GM18517 (cell line): ENCODE measurements around the gene SEC14L5.
A peak's percentile ranks its signal among the peaks of the same experiment; 100 is the strongest.
"Not testable (repeated sequence)": the region's sequence is repeated elsewhere in the genome, so short reads cannot be mapped to it uniquely, and the experiment has no call there.

Experiments used
- ATAC-seq: cut with Tn5 transposase; IDR thresholded peaks from one replicate; pipeline ENCODE4 v1.9.1; 2021; ENCODE audit warnings: mild to moderate bottlenecking, moderate library complexity; ENCODE audit not compliant: unreplicated experiment

The SEC14L5 gene

DNA sequence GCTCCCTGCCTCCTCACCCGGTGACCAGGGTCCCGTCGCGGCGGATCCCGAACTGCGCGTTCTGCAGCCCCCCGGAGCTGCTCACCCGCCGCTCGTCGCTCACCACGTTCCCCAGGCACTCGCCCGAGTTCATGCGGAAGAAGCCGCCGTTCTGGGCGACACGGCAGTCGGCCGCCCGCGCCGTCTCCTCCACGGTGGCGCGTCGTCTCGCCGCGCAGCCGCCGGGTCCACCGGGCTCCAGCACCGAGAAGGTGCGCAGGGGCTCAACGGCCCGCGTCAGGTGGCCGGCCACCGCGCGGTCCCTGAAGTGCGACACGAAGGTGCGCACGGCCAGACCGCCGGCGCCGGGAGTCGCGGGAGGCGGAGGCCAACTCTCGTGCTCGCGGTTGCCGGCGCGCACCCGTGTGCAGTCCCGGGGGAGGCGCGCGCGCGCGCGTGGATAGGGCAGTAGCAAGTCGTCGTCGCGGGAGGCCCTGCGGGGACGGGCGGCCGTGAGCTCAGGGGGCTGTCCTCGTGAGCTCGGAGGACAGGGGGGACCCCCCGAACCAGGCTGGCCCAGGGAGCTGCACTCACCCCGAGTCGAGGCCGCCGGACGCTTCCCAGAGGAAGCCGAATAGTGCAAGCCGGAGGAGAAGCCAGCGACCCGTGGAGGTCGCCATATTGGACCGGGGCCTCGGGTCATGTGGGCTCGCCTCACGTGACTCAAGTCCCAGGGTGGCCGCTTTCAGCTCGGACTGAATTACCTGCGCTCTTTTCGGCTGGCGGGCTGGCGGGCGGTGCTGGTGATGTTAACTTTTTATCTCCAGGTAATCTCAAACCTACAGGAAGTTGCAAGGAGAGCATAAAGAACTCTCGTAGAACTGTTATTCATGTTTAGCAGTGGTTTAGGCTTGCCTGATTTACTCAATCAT, 75.4 kb downstream of the SEC14L5 start, which contains the start of gene NAGPA:
TSS of gene NAGPA (minus strand) at position 680 of the 911 bp plus-strand sequence. CDS start at position 659, 21 bp downstream.
- ATAC-seq, result peak; percentile 78

DNA sequence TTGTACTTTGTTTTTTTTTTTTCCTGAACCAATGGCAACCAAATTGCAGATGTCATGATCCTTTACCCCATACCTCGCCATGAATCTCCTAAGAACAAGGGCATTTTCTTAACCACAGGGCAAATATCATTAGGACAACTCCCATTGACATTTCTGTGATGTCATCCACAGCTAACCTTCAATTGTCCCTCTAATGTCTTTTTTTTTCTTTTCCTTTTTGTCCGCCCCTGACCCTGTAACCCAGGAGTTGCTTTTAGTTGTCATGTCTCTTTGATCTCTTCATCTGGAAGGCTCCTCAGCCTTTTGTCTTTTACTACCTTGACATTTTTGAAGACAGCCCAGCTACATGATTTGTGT, 76.0 kb downstream of the SEC14L5 start:
- ATAC-seq, result no peak

DNA sequence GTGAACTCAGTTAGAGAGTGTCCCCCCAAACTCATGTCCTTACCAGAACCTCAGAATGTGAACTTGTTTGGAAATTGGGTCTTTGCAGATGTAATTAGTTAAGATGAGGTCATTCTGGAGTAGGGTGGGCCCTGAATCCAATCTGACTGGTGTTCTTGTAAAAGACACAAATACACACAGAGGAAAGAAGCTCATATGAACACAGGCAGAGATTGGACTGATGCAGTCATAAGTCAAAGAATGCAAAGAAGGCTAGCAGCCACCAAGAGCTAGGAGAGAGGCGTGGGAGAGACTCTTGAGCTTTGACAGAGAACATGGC, 77.7 kb downstream of the SEC14L5 start:
- no peak for ATAC-seq

DNA sequence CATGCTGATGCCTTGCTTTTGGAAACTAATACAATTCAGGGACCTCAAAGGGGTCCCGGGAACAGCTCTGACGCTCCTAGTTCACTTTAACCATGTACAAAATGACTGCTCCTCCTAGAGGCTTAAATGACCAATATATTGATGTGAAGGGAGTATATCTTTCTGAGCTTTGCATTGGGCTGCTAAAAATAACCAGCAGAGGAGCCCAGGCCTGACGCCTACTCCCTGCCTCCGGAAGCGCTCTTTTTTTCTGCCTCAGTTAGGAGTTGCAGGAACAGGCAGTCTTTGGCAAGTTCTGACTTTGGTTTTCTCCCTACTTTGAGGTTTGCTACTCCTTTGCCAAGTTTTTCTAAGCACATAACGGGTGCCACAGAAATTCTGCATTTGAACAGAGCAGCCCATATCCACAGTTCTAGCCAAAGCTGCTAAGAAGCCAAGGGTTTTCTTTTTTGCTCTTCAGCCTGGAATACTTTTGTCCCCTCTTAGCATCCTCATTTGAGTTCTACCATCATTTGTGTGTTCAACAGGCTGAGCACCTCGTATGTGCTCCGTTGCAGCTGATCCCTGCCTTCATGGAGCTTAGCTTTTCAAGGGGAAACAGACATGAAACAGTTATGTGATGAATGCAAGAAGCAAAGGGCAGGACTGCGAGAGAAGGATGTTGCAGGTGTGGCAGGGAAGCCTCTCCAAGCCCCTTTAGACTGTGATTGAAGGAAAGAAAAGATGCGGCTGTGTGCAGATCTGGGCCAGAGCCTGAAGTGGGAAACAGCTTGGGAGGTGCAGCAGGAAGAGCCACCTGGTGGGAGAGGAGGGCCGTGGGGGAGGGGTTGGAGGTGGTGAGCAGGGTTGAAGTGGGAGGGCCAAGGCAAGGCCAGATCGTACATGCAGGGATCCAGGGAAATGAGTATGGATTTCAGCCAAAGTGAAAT, 78.4 kb downstream of the SEC14L5 start:
- no peak for ATAC-seq

DNA sequence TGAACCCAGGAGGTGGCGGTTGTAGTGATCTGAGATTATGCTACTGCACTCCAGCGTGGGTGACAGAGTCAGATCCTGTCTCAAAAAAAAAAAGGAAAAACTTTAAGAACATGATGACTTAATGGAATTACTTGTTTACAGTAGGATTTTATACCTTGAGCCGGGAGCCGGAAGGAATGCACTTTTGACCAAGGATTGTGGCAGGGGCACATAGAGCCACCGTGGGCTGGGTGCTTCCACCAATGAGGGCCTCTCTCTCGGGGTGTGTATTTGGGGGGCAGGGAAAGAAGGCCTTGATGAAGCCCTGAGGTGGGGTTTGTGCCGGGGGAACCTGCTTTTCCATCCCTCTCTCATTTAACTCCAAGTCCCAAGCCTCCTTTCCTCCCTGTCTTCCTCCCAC, 82.3 kb downstream of the SEC14L5 start:
- no peak for ATAC-seq

DNA sequence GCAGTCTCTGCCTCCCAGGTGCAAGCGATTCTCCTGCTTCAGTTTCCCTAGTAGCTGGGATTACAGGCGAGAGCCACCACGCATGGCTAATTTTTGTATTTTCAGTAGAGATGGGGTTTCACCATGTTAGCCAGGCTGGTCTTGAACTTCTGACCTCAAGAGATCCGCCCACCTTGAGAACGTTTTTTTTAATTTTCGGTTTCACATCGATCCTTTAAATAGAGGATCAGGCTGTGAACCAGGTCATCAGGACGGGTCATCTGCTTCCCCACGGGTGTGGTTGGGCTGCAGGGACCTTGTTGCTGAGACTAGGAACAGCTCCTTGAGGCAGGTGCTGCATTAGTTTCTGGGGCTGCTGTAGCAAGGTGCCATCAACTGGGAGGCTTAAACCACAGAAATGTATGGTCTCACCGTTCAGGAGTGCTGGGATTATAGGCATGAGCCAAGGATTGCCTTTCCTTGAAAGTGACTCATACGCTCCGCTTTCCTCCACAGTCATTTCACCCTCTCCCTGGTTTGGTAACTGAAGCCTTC, 83.5 kb downstream of the SEC14L5 start:
- ATAC-seq, result peak; percentile 77

DNA sequence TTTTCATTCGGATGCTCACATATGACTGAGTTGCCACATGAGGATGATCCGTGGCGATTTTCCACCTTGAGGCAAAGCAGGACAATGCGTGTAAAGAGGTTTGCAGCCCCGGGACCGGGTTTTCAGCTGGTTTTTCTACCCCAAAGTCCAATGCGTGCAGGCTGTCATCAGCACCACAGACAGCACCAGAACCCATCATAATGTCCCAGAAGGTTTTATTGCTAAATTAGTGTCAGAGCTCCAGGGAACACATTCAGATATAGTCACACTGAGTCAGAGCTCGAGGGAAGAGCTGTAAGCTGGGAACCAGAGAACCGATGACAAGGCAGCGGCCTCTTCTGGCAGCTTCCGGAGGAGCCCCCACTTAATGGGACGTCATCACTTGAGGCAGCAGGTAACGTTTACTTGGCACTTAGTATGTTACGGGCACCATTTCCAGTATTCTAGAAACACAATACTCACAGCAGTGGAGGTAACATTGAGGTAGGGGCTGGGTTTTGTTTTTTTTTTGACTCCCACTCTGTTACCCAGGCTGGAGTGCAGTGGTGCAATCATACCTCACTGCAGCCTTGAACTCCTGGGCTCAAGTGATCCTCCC, 84.5 kb downstream of the SEC14L5 start:
- no peak for ATAC-seq

DNA sequence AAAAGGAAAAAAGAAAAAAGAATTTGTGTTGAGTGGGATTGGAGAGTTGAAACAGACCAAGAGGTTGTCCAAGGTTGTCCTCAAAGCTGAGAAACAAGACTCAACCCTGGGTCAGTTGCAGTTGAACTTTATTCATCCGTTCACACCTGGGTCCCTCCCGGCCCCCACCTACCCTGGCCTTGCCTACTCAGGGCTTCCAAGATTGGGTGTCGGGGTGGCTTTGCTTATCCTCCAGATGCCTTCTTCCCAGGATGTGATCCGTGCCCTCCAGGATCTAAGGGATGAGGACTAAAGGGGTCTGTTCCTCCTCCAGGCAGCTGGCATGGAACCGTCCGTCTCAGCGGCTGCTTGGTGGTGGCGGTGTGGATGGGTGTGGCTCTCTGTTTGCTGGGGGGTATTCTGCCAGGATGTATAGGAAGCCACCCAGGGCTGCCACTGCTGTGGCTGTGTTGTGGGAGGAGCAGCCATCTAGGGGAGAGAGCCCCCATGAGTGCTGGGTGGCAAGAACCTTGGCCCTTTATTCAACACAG, 85.9 kb downstream of the SEC14L5 start:
- ATAC-seq, result no peak

DNA sequence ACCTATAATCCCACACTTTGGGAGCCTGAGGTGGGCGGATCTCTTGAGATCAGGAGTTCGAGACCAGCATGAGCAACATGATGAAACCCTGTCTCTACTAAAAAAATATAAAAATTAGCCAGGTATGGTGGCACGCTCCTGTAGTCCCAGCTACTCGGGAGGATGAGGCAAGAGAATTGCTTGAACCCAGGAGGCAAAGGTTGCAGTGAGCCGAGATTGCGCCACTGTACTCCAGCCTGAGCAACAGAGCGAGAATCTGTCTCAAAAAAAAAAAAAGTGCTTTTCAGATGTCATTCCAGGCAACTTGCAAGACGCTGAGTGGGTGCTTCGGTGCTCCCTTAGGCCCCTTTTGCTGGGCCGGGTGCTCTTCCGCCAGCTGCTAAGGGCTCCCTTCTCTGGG, 86.5 kb downstream of the SEC14L5 start:
- not testable (repeated sequence) for ATAC-seq

DNA sequence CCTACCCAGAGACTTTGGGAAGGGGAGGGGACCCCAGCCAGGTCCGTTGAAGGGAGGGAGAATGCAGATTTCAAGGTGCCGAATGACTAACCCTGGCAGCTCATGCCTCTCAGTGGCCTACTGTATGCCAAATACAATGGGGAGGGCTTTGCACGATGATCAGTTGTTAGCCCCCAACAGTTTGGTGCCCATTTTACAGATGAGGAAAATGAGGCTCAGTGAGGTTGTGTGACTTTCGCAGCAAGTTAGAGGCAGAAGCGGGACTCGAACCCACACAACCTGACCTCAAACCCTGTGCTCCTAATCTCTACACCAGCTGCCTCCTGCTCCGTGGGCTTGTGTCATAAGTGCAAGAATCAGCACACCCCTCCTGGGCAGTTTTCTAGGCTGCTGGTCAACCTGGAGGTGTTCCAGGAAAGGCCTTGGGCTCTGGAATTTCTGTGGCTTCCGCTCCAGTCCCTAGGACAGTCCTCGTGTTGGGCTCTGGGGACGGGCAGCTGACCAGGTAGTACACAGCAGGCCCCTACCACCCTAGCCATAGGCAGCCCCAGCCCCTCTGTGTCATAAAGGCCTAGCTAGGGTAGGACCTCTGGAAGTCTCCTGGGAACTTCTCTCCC, 87.5 kb downstream of the SEC14L5 start:
- no peak for ATAC-seq

DNA sequence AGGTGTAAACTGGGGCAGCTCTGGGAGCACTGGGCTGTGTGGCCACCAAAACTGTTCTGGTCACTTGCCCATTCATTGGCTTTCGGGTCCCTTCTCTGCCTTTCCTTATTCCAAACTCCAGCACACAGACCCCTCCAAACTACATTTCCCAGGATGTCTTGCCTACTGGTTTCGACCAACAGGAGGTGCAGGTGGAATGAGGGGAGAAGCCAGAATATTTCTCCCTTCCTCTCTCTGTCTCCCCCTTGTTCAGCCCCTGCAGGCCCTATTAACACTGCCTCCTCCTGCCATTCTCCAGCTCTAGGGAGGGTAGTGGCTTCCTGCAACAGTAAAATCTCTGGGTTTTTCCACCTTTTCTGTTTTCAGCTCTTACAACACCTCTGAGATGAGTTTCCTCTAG, 88.8 kb downstream of the SEC14L5 start:
- ATAC-seq, result no peak

DNA sequence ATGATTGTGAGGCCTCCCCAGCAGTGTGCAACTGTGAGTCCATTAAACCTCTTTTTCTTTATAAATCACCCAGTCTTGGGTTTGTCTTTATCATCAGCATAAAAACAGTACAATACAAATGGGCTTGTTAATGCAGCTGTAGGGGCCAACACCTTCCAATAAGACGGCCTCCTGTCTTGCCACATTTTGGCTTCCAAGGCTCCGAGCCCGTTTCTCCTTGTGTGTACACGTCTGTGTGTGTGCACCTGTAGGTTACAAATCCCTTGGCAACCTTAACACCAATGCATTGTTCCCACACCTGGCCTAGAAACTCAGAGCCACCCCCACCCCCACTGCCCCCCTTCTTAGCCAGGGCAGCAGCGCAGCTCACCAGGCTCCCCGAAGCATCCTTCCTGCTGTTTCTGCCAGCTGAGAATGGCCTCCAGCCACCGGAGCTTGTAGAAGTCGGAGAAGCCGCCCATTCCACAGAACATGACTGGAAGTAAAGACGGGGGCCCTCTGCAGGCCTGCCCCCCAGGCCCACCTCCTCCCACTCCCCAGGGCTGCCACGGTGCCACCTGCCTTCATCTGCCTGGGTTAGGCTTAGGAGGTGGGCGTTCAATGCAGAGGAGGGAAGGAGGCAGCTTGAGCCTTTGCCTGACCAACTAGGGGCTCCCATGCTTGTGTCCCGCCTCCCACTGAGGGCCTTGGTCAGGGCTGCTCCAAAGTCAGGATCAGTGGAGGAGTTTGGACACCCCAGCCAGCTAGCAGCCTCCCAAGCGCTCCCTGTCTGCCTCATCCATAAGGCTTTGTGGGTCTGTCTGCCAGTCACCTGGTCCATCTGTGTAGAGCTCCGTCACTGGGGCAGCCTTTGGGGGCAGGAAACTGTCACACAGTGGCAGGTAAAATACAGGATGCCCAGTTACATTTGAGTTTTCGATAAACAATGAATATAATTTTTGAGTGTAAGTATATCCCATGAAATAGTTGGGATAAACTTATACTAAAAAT, 97.0 kb downstream of the SEC14L5 start:
- no peak for ATAC-seq

DNA sequence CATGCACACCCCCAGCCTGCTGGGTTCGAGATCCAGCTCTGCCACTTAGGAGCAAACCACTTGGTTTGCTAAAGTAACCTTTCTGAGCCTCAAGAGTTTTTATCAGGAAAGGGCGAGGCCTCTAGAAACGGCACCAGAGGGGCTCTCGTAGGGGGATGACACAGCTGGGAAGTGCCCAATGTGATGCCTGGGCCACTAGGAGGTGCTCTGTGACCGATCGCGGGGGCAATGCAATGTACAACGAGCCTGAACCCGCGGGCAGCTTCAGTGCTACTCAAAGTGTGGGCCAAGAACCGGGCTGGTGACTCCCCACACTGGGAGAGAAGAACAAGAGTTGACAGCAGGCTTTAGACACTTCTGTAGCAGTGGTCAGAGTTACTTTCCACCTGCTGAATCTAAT, 98.2 kb downstream of the SEC14L5 start:
- no peak for ATAC-seq

DNA sequence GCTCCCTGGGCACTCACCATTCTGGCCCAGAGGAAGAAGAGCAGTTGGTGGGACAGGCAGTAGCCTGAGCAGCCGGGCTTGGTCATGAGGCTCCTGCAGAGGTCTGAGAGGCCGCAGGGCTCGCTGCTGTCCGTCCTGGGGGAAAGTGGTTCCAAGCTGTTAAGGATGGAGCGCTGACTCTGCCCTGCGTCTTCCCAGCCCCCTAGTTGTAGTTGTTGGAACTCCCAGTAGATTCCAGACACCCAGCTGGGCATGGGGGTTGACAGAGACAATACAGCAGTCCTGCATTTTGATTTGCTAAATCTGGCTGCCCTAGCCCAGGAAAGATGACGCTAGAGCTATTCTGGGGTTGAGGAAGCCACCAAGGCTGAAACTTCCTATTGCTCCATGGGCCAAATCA, 100.3 kb downstream of the SEC14L5 start:
- ATAC-seq, result no peak

DNA sequence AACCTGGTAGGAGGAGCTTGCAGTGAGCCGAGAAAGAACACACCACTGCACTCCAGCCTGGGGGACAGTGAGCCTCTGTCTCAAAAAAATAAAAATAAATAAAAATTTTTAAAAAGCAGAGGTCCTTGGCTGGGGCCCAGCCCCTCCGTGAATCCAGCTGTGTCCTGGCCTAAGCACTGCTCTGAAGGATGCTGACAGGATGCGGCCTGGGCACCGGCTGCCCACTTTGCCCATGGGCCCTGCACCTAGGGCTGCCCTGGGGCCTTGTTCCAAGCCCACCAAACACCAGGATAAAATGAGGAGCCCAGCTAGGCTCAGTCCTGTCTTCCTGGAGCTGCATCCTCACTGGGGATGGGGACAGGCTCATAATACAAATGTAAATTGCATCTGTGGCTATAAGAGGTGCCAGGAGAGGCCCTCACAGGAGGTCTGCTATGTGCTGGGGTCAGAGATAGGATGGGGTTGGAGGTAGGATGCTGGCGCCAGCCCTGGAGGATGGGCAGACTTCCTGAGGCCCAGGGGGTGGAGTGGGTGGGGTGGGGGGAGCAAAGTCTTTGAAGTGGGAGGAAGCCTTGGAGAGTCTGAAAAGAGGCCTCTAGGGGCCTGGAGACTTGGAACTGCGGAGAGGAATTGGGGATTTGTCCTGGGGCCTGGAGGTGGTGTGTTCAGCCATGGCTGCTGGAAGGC, 101.4 kb downstream of the SEC14L5 start:
- no peak for ATAC-seq

DNA sequence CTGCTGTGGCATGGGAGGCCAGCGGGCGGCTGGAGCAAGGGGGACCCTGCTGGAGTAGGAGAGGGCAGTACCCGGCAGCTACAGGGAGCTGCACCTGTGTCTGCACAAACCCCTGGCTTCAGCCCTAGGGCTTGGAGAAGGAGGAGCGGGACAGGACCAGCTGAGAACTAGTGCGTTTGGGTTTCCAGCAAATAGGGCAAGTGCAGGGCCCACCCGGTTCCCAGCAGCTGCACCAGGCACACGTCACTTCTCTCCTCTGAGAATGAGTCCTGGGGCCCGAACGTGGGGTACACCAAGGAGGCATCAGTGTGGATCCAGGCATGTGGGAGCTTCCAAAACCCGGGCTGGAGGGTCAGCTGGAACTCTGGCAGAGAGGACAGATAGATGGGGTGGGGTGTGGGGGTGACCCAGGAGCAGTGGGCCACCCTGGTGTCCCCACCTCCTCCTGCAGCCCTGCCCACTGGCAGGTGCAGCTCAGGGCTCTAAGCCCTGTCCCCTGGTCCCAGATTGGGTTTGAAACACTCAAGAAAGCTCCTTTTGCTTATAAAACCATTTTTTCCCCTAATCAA, 102.0 kb downstream of the SEC14L5 start:
- no peak for ATAC-seq

DNA sequence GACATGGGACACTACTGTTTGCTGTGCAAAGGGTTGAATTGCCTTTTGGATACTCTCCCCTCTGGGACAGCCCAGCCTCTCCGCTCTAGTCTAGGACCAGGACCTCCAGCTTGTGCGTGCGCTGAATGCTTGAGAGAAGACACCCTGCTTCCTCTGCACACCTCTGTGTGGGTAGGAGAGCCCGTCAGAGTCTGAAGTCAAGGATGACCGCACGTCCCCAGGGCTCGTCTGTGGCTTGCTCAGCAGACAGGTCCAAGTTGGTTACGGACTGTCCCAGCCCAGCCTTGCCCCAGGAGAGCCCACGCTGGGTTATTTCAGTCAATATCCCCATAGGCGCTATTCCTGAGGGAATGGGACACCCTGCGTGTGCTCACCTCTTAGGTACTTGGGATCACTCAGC, 103.9 kb downstream of the SEC14L5 start:
- no peak for ATAC-seq
